ENCODE results near the gene ZNF622. TPM values are rescaled to one million over a fixed set of nuclear protein-coding genes. Genes with fewer than 3 reads are reported as not detected.

ZNF622 gene
- total RNA-seq, 2 experiments from 2014 or later: 52.5 to 54.1 TPM

GRCh38 chr5:16430349-16431089, 35.1 kb downstream of the ZNF622 start:
- intact Hi-C loops (cut with DNase I, micrococcal nuclease): no loop called here
- CTCF ChIA-PET: no interaction called here
- peaks cover 24% of the 10 kb centered on the region for H3K27me3 Mint-ChIP-seq
- H3K27me3 ChIP-seq (ENCODE audit: control insufficient read depth in 1 of 2, insufficient read depth in 2 of 2, low read length in 2 of 2): peaks cover 0 to 2% of the 10 kb centered on the region in 2 experiments
- POLR2A ChIA-PET: no interaction called here
- H3K36me3 ChIP-seq (ENCODE audit: insufficient read depth, low read length): no peaks in the 10 kb centered on the region
- no peak overlapping the region for H3K27ac Mint-ChIP-seq
- no peaks in the 10 kb centered on the region for H3K4me1 Mint-ChIP-seq (ENCODE audit: low read depth)
- ATAC-seq (ENCODE audit: poor library complexity) (no peak), DNase-seq (no peak)
- H3K4me3 Mint-ChIP-seq: no peak overlapping the region
- no peak overlapping the region for H3K4me3 ChIP-seq (ENCODE audit: low read length)
- no peak overlapping the region for H3K27ac ChIP-seq (ENCODE audit: low read depth in 1 of 2, low read length in 2 of 2)
- no peaks in the 10 kb centered on the region for H3K9me3 Mint-ChIP-seq
- no peaks in the 10 kb centered on the region for H3K4me1 ChIP-seq (ENCODE audit: insufficient read depth, low read length)
- H3K36me3 Mint-ChIP-seq (ENCODE audit: low read depth): no peaks in the 10 kb centered on the region
- H3K9me3 ChIP-seq (ENCODE audit: control insufficient read depth in 1 of 2, insufficient read depth in 1 of 2, low read length in 2 of 2): no peaks in the 10 kb centered on the region
- no peak for TF ChIP-seq CTCF (IDR thresholded peaks at IDR 0.05)

GRCh38 chr5:16428359-16428758, 37.2 kb downstream of the ZNF622 start:
- ChIA-PET CTCF (no interaction called here), POLR2A (no interaction called here)
- H3K27ac ChIP-seq (ENCODE audit: low read depth in 1 of 2, low read length in 2 of 2): no peak overlapping the region
- no peaks in the 10 kb centered on the region for H3K36me3 Mint-ChIP-seq (ENCODE audit: low read depth)
- no peak for TF ChIP-seq CTCF (IDR thresholded peaks at IDR 0.05)
- H3K27ac Mint-ChIP-seq: no peak overlapping the region
- intact Hi-C loops (cut with DNase I, micrococcal nuclease): no loop called here
- no peaks in the 10 kb centered on the region for H3K4me1 ChIP-seq (ENCODE audit: insufficient read depth, low read length)
- H3K27me3 ChIP-seq (ENCODE audit: control insufficient read depth in 1 of 2, insufficient read depth in 2 of 2, low read length in 2 of 2): peaks cover 0 to 2% of the 10 kb centered on the region in 2 experiments
- no peaks in the 10 kb centered on the region for H3K9me3 Mint-ChIP-seq
- no peaks in the 10 kb centered on the region for H3K4me1 Mint-ChIP-seq (ENCODE audit: low read depth)
- DNase-seq (no peak), ATAC-seq (ENCODE audit: poor library complexity) (no peak)
- peaks cover 22% of the 10 kb centered on the region for H3K27me3 Mint-ChIP-seq
- H3K36me3 ChIP-seq (ENCODE audit: insufficient read depth, low read length): no peaks in the 10 kb centered on the region
- H3K4me3 Mint-ChIP-seq: no peak overlapping the region
- H3K9me3 ChIP-seq (ENCODE audit: control insufficient read depth in 1 of 2, insufficient read depth in 1 of 2, low read length in 2 of 2): no peaks in the 10 kb centered on the region
- H3K4me3 ChIP-seq (ENCODE audit: low read length): no peak overlapping the region

- H3K9me3 Mint-ChIP-seq: no peaks in the 10 kb centered on the region
- H3K4me3 Mint-ChIP-seq: no peak overlapping the region
- ChIA-PET POLR2A (no interaction called here), CTCF (no interaction called here)
- no peaks in the 10 kb centered on the region for H3K4me1 Mint-ChIP-seq (ENCODE audit: low read depth)
- DNase-seq: no peak
- H3K27me3 Mint-ChIP-seq: peaks cover 27% of the 10 kb centered on the region
- intact Hi-C loops (cut with DNase I, micrococcal nuclease): no loop called here
- Histone ChIP-seq H3K4me1 (ENCODE audit: insufficient read depth, low read length) (no peaks in the 10 kb centered on the region), H3K9me3 (ENCODE audit: control insufficient read depth in 1 of 2, insufficient read depth in 1 of 2, low read length in 2 of 2) (no peaks in the 10 kb centered on the region), H3K27ac (ENCODE audit: low read depth in 1 of 2, low read length in 2 of 2) (no peak overlapping the region), H3K4me3 (ENCODE audit: low read length) (no peak overlapping the region), H3K36me3 (ENCODE audit: insufficient read depth, low read length) (no peaks in the 10 kb centered on the region), H3K27me3 (ENCODE audit: control insufficient read depth in 1 of 2, insufficient read depth in 2 of 2, low read length in 2 of 2) (peaks cover 0 to 2% of the 10 kb centered on the region in 2 experiments)
- no peak overlapping the region for H3K27ac Mint-ChIP-seq
- no peak for TF ChIP-seq CTCF (IDR thresholded peaks at IDR 0.05)
- H3K36me3 Mint-ChIP-seq (ENCODE audit: low read depth): no peaks in the 10 kb centered on the region
- ATAC-seq (ENCODE audit: poor library complexity): no peak
Measured at GRCh38 chr5:16427587-16427986, 38.0 kb downstream of the ZNF622 start.

All from CD4-positive, alpha-beta T cell (primary cell).